K562 (cell line): Measurements from ENCODE around the gene DIP2C. TPM values are rescaled to one million over a fixed set of nuclear protein-coding genes. Genes with fewer than 3 reads are reported as not detected.
"Not testable (repeated sequence)": the region's sequence is repeated elsewhere in the genome, so short reads cannot be mapped to it uniquely, and the experiment has no call there.

Source experiments
- ATAC-seq: fragments of 200-7000 bp; cut with Tn5 transposase; 3 replicates; pipeline ENCODE4 v1.9.1; 2020; ENCODE audit warnings: moderate library complexity
- BruUV-seq: library from RNA; stranded (reverse); fragments of 400-500 nt; replicated peaks from 2 replicates; lab custom pipeline; 2021; lab: Mats Ljungman, UMichigan
- CTCF ChIA-PET: fragments of 300-600 bp; formaldehyde crosslinking; extraction: SDS; loops from one replicate; lab custom pipeline; 2021; ENCODE audit warnings: low intra/inter-chr PET ratio; lab: Yijun Ruan, JAX
- POLR2A ChIA-PET: fragments of 300-600, 350-650 bp; sonication (Branson Sonifier 250); formaldehyde crosslinking; extraction: SDS; loops from one replicate; lab custom pipeline; 2021; ENCODE audit warnings: antibody characterized with exemption, inconsistent platforms; lab: Yijun Ruan, JAX
- DNase-seq, 4 experiments: peaks; one replicate each; pipeline versions ENCODE4 v3.0.0 to v3.0.0-alpha.2; 2011 to 2018; ENCODE audit warnings: low spot score in 3 of 4, mixed read lengths in 3 of 4; ENCODE audit errors: extremely low read depth in 1 of 4
- FAIRE-seq: peaks from 2 replicates; lab custom pipeline; 2011; peaks lifted over from hg19 to GRCh38; lab: Jason Lieb, UNC
- H2AFZ ChIP-seq: 2 replicates; pipeline ENCODE4 v1.6.0; 2011; ENCODE audit warnings: low read depth, low read length, control low read depth, inconsistent platforms
- H3K27ac ChIP-seq: fragments of 200-600 bp; 3 replicates; pipeline ENCODE4 v1.8.0; 2011; ENCODE audit warnings: low read depth, mild to moderate bottlenecking, control low read depth, inconsistent platforms, low read length, moderate library complexity, mixed read lengths; ENCODE audit errors: extremely low read depth
- H3K27me3 ChIP-seq, 2 experiments: fragments of 300-600 bp in 1 of 2; 2 replicates in 1 of 2; 3 replicates in 1 of 2; pipeline versions ENCODE4 v1.6.0 to v1.8.0; 2011; ENCODE audit warnings: inconsistent platforms in 2 of 2, low read length in 2 of 2, mild to moderate bottlenecking in 1 of 2, mixed read lengths in 1 of 2, moderate library complexity in 1 of 2; ENCODE audit not compliant: control insufficient read depth in 2 of 2, insufficient read depth in 2 of 2
- H3K36me3 ChIP-seq: fragments of 300-600 bp; 3 replicates; pipeline ENCODE4 v1.8.0; 2011; ENCODE audit warnings: mild to moderate bottlenecking, low read length, inconsistent platforms; ENCODE audit not compliant: control insufficient read depth, insufficient read depth
- H3K4me1 ChIP-seq, 2 experiments: fragments of 200-600 bp in 1 of 2; replicated peaks in 1 of 2; 2 replicates in 1 of 2; 3 replicates in 1 of 2; pipeline versions ENCODE4 v1.5.1 to v1.8.0; 2011; ENCODE audit warnings: inconsistent platforms in 2 of 2, low read length in 2 of 2, mild to moderate bottlenecking in 1 of 2, mixed read lengths in 1 of 2, moderate library complexity in 1 of 2; ENCODE audit not compliant: control insufficient read depth in 2 of 2, insufficient read depth in 2 of 2
- H3K4me2 ChIP-seq: 2 replicates; pipeline ENCODE4 v1.6.1; 2011; ENCODE audit warnings: low read length, control low read depth, inconsistent platforms, mixed read lengths; ENCODE audit not compliant: insufficient read depth
- H3K4me3 ChIP-seq: fragments of 200-600 bp; sonication (generic), shearing (Covaris generic); 2 replicates; pipeline ENCODE4 v1.5.1; 2016; ENCODE audit warnings: control low read depth, inconsistent platforms
- H3K79me2 ChIP-seq: fragments of 200-600 bp; 3 replicates; pipeline ENCODE4 v1.8.0; 2011; ENCODE audit warnings: low read length, inconsistent platforms; ENCODE audit not compliant: control insufficient read depth, insufficient read depth
- H3K9ac ChIP-seq, 2 experiments: 2 replicates each; pipeline versions ENCODE4 v1.6.0 to v1.6.1; 2011; ENCODE audit warnings: low read depth in 2 of 2, low read length in 2 of 2, control low read depth in 1 of 2, inconsistent platforms in 1 of 2, mild to moderate bottlenecking in 1 of 2, mixed read lengths in 1 of 2; ENCODE audit not compliant: insufficient read depth in 1 of 2
- H3K9me1 ChIP-seq: one replicate; pipeline ENCODE4 v1.6.0; 2011; ENCODE audit warnings: inconsistent platforms, mild to moderate bottlenecking, low read length, moderate library complexity; ENCODE audit not compliant: control insufficient read depth, insufficient read depth
- H3K9me3 ChIP-seq: replicated peaks from 2 replicates; pipeline ENCODE4 v1.5.1; 2011; ENCODE audit warnings: low read depth, low read length, inconsistent platforms; ENCODE audit not compliant: control insufficient read depth, insufficient read depth
- H4K20me1 ChIP-seq: replicated peaks from 2 replicates; pipeline ENCODE4 v1.6.1; 2011; ENCODE audit warnings: low read length, inconsistent platforms, mixed read lengths; ENCODE audit not compliant: control insufficient read depth, insufficient read depth
- ZBTB26 ChIP-seq: fragments of 450-650 bp; formaldehyde crosslinking; IDR thresholded peaks from 2 replicates; pipeline ENCODE4 v1.4.0; 2022; ENCODE audit warnings: missing genetic modification characterization
- ZNF354B ChIP-seq: fragments of 250-450 bp; sonication (Bioruptor Pico); IDR thresholded peaks from 2 replicates; pipeline ENCODE4 v1.4.0; 2020
- ZSCAN32 ChIP-seq: fragments of 450-650 bp; formaldehyde crosslinking; IDR thresholded peaks from 2 replicates; pipeline ENCODE4 v1.4.0; 2020; ENCODE audit warnings: mild to moderate bottlenecking, moderate library complexity
- WGBS: fragments of 100-300 bp; shearing (Covaris generic); methylation state at CpG from one replicate; pipeline ENCODE4 v1.1.6; 2016; ENCODE audit warnings: low coverage, mixed read lengths; ENCODE audit not compliant: insufficient coverage; ENCODE audit errors: missing lambda C conversion rate; 5-methylcytosine and 5-hydroxymethylcytosine counted together
- in situ Hi-C: fragments of 300-500 bp; cut with MboI; formaldehyde crosslinking; loops from 4 replicates; pipeline ENCODE4 v1.15.0; 2018; ENCODE audit warnings: inconsistent platforms, mixed read lengths
- intact Hi-C: fragments of 100-400 bp; cut with micrococcal nuclease; formaldehyde crosslinking; loops from 2 replicates; pipeline ENCODE4 v1.14.2; 2022
- polyA plus RNA-seq, 8 experiments: library from polyadenylated mRNA; depleted of rRNA in 4 of 8; stranded (reverse) in 5 of 8; unstranded in 3 of 8; fragments of >200 nt; fragmentation: Nextera tagmentation in 2 of 8; fragmentation: Illumina TruSeq in 1 of 8; extraction: Ambion mirVana in 2 of 8; extraction: Trizol in 1 of 8; gene quantifications; 2 replicates each; pipeline versions ENCODE4 v1.2.1 to v1.2.3, GENCODE V29; 2011 to 2014; ENCODE audit warnings: inconsistent platforms in 1 of 8, missing spikeins in 1 of 8
- total RNA-seq, 7 experiments: library from RNA; depleted of rRNA in 6 of 7; stranded (reverse); fragments of >200 nt in 6 of 7; fragmentation: Illumina TruSeq in 2 of 7; extraction: Trizol in 2 of 7; gene quantifications; 2 replicates each; pipeline versions ENCODE4 v1.2.1 to v1.2.3, GENCODE V29; 2011 to 2021; ENCODE audit warnings: low replicate concordance in 1 of 7

Gene DIP2C
- total and polyA plus RNA-seq, 9 of the 15 experiments (the other 6 are each of a cell fraction or from before 2014, with no cell fraction given): 0.01 TPM; not detected in 8

DNA sequence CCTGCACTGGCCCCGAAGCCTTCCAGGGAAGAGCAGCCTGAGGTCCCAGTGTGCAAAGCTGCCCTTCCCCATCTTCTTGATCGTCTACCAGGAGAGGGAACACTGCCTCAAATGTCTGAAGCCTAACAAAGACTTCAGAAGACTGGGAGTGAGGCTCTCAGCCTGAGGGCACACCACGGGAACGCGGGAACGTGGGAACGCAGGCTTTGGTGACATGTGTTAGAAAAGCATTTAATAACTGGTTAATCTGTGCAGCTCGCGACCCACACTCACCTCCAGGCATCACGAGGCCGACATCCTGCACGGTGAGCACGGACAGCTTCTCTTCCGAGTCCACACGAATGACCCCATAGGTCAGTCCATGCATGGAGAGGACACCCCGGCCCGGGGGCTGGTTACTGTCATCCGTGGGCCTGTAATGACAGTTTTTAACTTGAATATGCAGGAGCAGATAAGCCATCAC lies 320.2 kb downstream of the DIP2C start (continued):
- TF ChIP-seq ZNF354B (no peak), ZSCAN32 (no peak)

GRCh38 chr10:368579-369220 lies 320.8 kb downstream of the DIP2C start:
- Histone ChIP-seq H3K9me3 (no peaks in the 10 kb centered on the region), H4K20me1 (no peaks in the 10 kb centered on the region; the same call in 1 of the 2 replicates), H2AFZ (no peak overlapping the region), H3K9ac (no peak overlapping the region), H3K27me3 (peaks cover 28 to 76% of the 10 kb centered on the region in 2 experiments), H3K4me1 (peaks cover 0 to 2% of the 10 kb centered on the region in 2 experiments; a peak in 1 of 5 replicates), H3K79me2 (no peaks in the 10 kb centered on the region), H3K36me3 (no peaks in the 10 kb centered on the region), H3K27ac (no peak overlapping the region), H3K4me3 (no peak overlapping the region), H3K9me1 (no peaks in the 10 kb centered on the region), H3K4me2 (no peak overlapping the region)
- under 1% methylated on average over 13 of the region's 17 CpGs for WGBS
- ChIA-PET CTCF (no interaction called here), POLR2A (interaction anchor here (1.0 kb wide), 1 partner anchor 10 kb away, joined by 3 read pairs; no protein-coding TSS in a partner anchor)
- BruUV-seq: no TSS peak
- intact Hi-C loops (no loop called here), in situ Hi-C loops (no loop called here)
- FAIRE-seq (no peak), DNase-seq (no peak), ATAC-seq (no peak)
- TF ChIP-seq ZBTB26: no peak

DNA sequence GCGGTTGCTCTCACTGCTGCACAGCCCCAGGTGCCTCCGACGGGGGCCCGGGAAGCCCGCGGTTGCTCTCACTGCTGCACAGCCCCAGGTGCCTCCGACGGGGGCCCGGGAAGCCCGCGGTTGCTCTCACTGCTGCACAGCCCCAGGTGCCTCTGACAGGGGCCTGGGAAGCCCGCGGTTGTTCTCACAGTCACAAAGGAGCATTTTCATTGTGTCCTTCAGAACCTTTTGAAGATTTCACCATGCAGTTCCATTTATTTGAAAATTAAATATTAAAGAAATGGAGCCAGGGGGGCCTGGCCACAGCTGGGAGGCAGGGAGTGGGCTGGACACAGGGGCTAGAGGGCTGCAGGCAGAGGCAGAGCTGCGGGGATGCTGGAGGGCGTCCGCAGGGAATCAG lies 321.4 kb downstream of the DIP2C start:
- intact Hi-C loops, CTCF ChIA-PET, ATAC-seq, in situ Hi-C loops, H3K4me2 ChIP-seq, H3K79me2 ChIP-seq, H4K20me1 ChIP-seq, H3K9me1 ChIP-seq, FAIRE-seq, H3K9ac ChIP-seq, BruUV-seq, H3K9me3 ChIP-seq, H3K36me3 ChIP-seq, H3K27ac ChIP-seq, DNase-seq, H2AFZ ChIP-seq, H3K4me3 ChIP-seq, H3K4me1 ChIP-seq: not testable (repeated sequence)
- 2% methylated on average over 7 of the region's 16 CpGs for WGBS
- POLR2A ChIA-PET: interaction anchor here (1.0 kb wide), 1 partner anchor 9 kb away, joined by 3 read pairs; no protein-coding TSS in a partner anchor
- peaks cover 31 to 82% of the 10 kb centered on the region in 2 experiments for H3K27me3 ChIP-seq
